Mucosa of descending colon (tissue), 3 donors: Measurements from ENCODE around the gene GLCE. TPM values are rescaled to one million over a fixed set of nuclear protein-coding genes. Genes with fewer than 3 reads are reported as not detected.

Source experiments
- ATAC-seq: fragments of 200-7000 bp; cut with Tn5 transposase; one replicate; pipeline ENCODE4 v1.9.1; 2020; ENCODE audit warnings: mild to moderate bottlenecking, moderate library complexity
- DNase-seq, 3 donors: peaks; one replicate each; pipeline ENCODE4 v3.0.0-alpha.2; 2020
- H3K36me3 ChIP-seq: fragments of 200-600 bp; one replicate; pipeline ENCODE4 v1.8.0; 2021; ENCODE audit warnings: low read depth, mild to moderate bottlenecking
- H3K4me1 ChIP-seq: fragments of 200-600 bp; one replicate; pipeline ENCODE4 v1.8.0; 2021; ENCODE audit warnings: low read depth, mild to moderate bottlenecking
- H3K4me3 ChIP-seq: fragments of 200-600 bp; one replicate; pipeline ENCODE4 v1.8.0; 2021; ENCODE audit warnings: mild to moderate bottlenecking
- H3K9me3 ChIP-seq: fragments of 200-600 bp; one replicate; pipeline ENCODE4 v1.8.0; 2021; ENCODE audit warnings: mild to moderate bottlenecking
- intact Hi-C, 2 donors: fragments of 100-400 bp; cut with DNase I in 1 of 2; cut with micrococcal nuclease in 1 of 2; formaldehyde crosslinking; loops; one replicate each; pipeline versions ENCODE4 v1.11.0 to v1.11.1; 2022; cut with DNase I, micrococcal nuclease
- total RNA-seq, 3 donors: library from RNA; stranded (reverse); fragmentation: NEBNext Ultra II Directional in 2 of 3; extraction: Animal tissue kit (Norgen Biotek cat#: 25700) in 2 of 3; gene quantifications; one replicate each; pipeline versions ENCODE4 v1.2.1 to v1.2.4, GENCODE V29; 2021 to 2023
- TF ChIP-seq, protein P1 (sequence below): fragments of 200-600 bp; IDR thresholded peaks from one replicate; pipeline ENCODE4 v1.8.0; 2022; ENCODE audit warnings: antibody characterized with exemption, mild to moderate bottlenecking
- donor health status: DM: no; HTN: no; CAD: no; lungs with moderate emphysema.
- donor health status: DM: no; HTN: no; CAD: no.
- donor health status: DM: no; HTN: yes; CAD: no.

The GLCE gene
- total RNA-seq, 3 donors from 2014 or later: 17.7 to 36.4 (median 32.3) TPM

DNA sequence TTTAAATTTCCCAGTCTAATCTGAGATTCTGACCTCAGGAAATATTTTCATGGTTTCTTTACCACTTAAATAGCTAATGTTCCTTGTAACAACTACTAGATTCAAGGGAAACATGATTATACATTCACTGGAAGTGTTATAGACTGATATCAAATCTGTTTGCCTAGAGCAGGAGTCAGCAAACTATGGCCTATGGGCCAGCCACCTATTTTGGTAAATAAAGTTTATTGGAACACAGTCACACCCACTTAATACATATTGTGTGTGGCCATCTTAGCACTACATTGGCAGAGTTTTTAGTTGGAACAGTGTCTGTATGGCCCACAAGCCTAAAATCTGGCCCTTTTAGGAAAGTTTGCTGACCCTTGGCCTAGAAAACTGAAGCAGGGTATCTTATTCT, 50.1 kb downstream of the GLCE start:
- peak; percentile 92 for ATAC-seq
- DNase-seq: no peak
- Histone ChIP-seq H3K9me3 (no peaks in the 10 kb centered on the region), H3K36me3 (no peaks in the 10 kb centered on the region), H3K4me1 (no peaks in the 10 kb centered on the region), H3K4me3 (no peak overlapping the region)
- intact Hi-C loops: no loop called here
- TF ChIP-seq, protein P1, sequence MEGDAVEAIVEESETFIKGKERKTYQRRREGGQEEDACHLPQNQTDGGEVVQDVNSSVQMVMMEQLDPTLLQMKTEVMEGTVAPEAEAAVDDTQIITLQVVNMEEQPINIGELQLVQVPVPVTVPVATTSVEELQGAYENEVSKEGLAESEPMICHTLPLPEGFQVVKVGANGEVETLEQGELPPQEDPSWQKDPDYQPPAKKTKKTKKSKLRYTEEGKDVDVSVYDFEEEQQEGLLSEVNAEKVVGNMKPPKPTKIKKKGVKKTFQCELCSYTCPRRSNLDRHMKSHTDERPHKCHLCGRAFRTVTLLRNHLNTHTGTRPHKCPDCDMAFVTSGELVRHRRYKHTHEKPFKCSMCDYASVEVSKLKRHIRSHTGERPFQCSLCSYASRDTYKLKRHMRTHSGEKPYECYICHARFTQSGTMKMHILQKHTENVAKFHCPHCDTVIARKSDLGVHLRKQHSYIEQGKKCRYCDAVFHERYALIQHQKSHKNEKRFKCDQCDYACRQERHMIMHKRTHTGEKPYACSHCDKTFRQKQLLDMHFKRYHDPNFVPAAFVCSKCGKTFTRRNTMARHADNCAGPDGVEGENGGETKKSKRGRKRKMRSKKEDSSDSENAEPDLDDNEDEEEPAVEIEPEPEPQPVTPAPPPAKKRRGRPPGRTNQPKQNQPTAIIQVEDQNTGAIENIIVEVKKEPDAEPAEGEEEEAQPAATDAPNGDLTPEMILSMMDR: no peak

GRCh38 chr15:69213786-69214185, 53.4 kb downstream of the GLCE start:
- Histone ChIP-seq H3K4me1 (peaks cover 9% of the 10 kb centered on the region), H3K9me3 (no peaks in the 10 kb centered on the region), H3K36me3 (no peaks in the 10 kb centered on the region), H3K4me3 (no peak overlapping the region)
- intact Hi-C loops: no loop called here
- DNase-seq (no peak), ATAC-seq (no peak)
- TF ChIP-seq, protein P1: no peak

- Histone ChIP-seq H3K36me3 (no peaks in the 10 kb centered on the region), H3K4me3 (no peak overlapping the region), H3K9me3 (no peaks in the 10 kb centered on the region), H3K4me1 (peaks cover 9% of the 10 kb centered on the region)
- DNase-seq (no peak), ATAC-seq (peak; percentile 60)
- TF ChIP-seq, protein P1: no peak
- intact Hi-C loops: no loop called here
These were observed 55.0 kb downstream of the GLCE start for GRCh38 chr15:69215314-69216035.

GRCh38 chr15:69217381-69217780, 56.9 kb downstream of the GLCE start:
- Histone ChIP-seq H3K9me3 (no peaks in the 10 kb centered on the region), H3K4me3 (no peak overlapping the region), H3K36me3 (no peaks in the 10 kb centered on the region), H3K4me1 (peaks cover 17% of the 10 kb centered on the region)
- ATAC-seq (peak; percentile 80), DNase-seq (no peak)
- intact Hi-C loops: no loop called here
- TF ChIP-seq, protein P1: no peak

- ATAC-seq (no peak), DNase-seq (peak in 1 of 3 donors; percentile 23)
- no peak overlapping the region for H3K4me3 ChIP-seq
- H3K4me1 ChIP-seq: peaks cover 24% of the 10 kb centered on the region
- no peaks in the 10 kb centered on the region for H3K36me3 ChIP-seq
- intact Hi-C loops: loop anchor here in 1 of 2 donors (10.0 kb wide), 2 partner anchors 55 to 165 kb away; partner anchors contain the start of gene GLCE
- no peaks in the 10 kb centered on the region for H3K9me3 ChIP-seq
- TF ChIP-seq, protein P1: no peak
These were observed 59.3 kb downstream of the GLCE start for GRCh38 chr15:69219690-69220089.
